HG03097 (cell line): Measurements from ENCODE around the gene CATSPERE.
A peak's percentile ranks its signal among the peaks of the same experiment; 100 is the strongest.

Experiments used
- ATAC-seq: cut with Tn5 transposase; IDR thresholded peaks from one replicate; pipeline ENCODE4 v1.9.1; 2021; ENCODE audit not compliant: unreplicated experiment, low FRiP score

CATSPERE gene

GRCh38 chr1:244461245-244462071 is at the start of gene CATSPERE:
TSS of gene CATSPERE (plus strand) at chr1:244461273. CDS start at chr1:244461430, 157 bp downstream.
- ATAC-seq, result peak; percentile 98

GRCh38 chr1:244412176-244412575 is 48.9 kb upstream of the CATSPERE start:
- ATAC-seq, result no peak

GRCh38 chr1:244413736-244414135 is 47.3 kb upstream of the CATSPERE start:
- no peak for ATAC-seq

GRCh38 chr1:244414543-244414942 is 46.5 kb upstream of the CATSPERE start:
- no peak for ATAC-seq

GRCh38 chr1:244419024-244419423 is 42.0 kb upstream of the CATSPERE start:
- ATAC-seq, result no peak

DNA sequence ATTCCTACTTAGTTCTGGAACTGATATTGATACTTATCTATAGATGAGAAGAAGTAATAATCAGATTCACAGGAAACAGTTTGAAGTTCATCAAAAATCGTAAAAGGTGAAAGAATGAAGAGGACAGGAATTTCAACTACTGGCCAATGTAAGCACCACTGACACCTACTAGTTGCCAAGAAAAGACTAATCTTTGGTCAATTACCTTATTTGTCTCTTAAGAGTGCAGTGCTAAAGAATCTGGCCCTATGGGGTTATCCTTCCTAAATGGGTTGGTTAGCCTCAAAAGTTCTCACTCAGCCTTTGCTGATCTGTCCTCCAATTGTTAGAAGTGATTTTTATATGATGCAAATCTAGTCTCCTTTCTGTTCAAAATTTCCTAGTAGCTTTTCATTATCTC is 38.9 kb upstream of the CATSPERE start:
- no peak for ATAC-seq

GRCh38 chr1:244424649-244425334 is 36.3 kb upstream of the CATSPERE start:
- ATAC-seq, result no peak

- no peak for ATAC-seq
These were observed 33.4 kb upstream of the CATSPERE start for GRCh38 chr1:244427647-244428046.

GRCh38 chr1:244429818-244430217 is 31.3 kb upstream of the CATSPERE start:
- ATAC-seq, result no peak

- ATAC-seq, result no peak
These were observed 29.9 kb upstream of the CATSPERE start for GRCh38 chr1:244431166-244431565.

- ATAC-seq, result no peak
These were observed 25.4 kb upstream of the CATSPERE start for GRCh38 chr1:244435562-244436205.

GRCh38 chr1:244436336-244437085 is 24.6 kb upstream of the CATSPERE start:
- no peak for ATAC-seq

GRCh38 chr1:244437086-244437468 is 24.0 kb upstream of the CATSPERE start:
- ATAC-seq, result no peak

- no peak for ATAC-seq
These were observed 21.6 kb upstream of the CATSPERE start for GRCh38 chr1:244439391-244440032.

GRCh38 chr1:244442850-244443249 is 18.2 kb upstream of the CATSPERE start:
- ATAC-seq, result no peak

DNA sequence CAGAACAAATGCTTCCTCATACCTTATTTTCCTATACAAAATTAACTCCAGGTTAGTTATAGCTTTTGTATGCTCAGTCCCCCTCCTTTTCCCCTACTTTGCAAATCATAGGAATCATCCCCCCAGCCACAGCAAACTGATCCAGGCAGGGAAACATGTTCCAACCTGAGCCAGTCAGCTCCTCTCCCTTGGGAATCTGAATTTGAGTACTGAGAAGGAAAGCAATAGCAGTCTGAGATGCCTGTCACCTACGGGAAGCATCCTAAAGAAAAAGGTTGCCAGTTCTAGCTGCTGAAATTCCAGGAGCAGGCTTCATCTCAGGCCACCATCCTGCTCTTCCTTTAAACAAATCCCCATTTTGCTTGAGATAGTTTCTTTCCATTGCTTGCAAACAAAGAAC is 16.2 kb upstream of the CATSPERE start:
- ATAC-seq, result no peak

GRCh38 chr1:244445320-244446181 is 15.5 kb upstream of the CATSPERE start:
- no peak for ATAC-seq

DNA sequence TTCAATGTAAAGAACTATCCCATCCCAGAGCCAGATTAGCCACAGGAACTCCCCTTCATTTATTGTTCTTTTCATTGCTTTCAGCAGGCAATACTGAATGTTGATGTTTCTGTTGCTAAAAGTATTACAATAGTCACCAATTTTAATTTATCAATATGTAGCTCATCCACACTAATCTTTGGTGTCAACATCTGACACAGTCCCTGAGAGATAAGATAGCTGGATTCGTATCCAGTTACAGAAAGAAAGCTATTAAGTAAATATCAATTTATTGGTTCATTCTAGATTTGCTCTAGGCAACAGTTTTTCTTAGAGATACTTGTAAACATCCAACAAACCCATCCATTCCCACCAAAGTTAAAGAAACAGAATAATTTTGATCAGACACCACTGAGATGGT is 14.0 kb upstream of the CATSPERE start:
- no peak for ATAC-seq

GRCh38 chr1:244447552-244447951 is 13.5 kb upstream of the CATSPERE start:
- ATAC-seq, result no peak
